NCI-H82 (cell line): ENCODE measurements around the gene DCLK1.

ENCODE experiments used
- DNase-seq: peaks from one replicate; lab custom pipeline; 2025; lab: John Stamatoyannopoulos, UW

Gene DCLK1

GRCh38 chr13:36038785-36039555 lies 92.2 kb downstream of the DCLK1 start:
- no peak for DNase-seq

GRCh38 chr13:36033035-36033434 lies 98.1 kb downstream of the DCLK1 start:
- DNase-seq, result no peak

GRCh38 chr13:36031490-36031889 lies 99.7 kb downstream of the DCLK1 start:
- DNase-seq, result no peak

DNA sequence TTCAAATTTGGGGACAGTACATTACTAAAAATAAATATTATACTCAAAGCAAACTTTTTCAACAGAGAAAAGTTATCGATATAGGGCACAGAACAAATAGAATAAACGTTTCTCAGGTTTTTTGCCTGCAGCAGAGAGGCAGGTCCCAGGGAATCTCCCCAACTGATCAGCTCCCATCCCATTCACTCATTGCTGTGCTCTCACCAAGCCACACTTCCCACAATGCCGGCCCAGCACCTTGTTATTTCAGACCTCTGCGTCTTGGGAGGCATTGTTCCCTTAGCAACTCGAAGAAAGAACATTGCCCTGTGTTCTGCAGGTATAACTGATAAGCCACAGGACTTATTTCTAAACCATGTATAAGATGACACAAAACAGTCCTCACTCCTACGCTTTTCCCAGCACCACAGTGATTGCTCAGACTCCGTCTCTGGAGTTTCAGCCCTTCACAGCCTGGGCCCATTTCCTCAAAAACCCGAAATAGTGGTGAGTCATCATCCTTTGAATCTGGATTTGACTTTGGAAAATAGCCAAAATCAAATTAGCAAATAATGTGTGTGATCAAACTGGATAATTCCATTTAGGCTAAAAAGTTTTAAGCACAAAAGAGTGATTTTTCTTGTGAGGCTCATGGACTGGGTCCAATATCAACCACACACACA lies 100.4 kb downstream of the DCLK1 start:
- DNase-seq, result no peak

GRCh38 chr13:36029166-36029565 lies 102.0 kb downstream of the DCLK1 start:
- DNase-seq, result no peak

DNA sequence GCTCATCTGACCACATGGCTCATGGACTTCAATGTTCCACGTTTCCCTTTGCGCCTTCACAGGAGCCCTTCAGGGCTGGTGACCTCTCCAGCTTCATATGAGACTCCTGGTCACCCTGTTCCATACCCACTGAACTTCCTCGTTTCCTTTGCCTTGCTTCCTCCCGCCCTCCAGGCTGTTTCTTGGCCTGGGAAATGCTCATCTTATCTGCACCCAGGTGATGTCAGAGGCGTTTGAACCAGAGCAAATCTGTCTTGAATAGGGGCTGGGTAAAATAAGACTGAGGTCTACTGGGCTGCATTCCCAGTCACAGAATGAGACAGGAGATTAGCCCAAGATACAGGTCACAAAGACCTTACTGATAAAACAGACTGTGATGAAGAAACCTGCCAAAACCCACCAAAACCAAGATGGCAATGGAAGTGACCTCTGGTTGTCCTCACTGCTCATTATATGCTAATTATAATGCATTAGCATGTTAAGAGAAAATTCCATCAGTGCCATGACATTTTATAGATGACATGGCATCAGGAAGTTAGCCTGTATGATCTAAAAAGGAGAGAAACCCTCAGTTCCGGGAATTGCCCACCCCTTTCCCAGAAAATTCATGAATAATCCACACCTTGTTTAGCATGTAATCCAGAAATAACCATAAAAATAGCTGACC lies 102.7 kb downstream of the DCLK1 start:
- no peak for DNase-seq

DNA sequence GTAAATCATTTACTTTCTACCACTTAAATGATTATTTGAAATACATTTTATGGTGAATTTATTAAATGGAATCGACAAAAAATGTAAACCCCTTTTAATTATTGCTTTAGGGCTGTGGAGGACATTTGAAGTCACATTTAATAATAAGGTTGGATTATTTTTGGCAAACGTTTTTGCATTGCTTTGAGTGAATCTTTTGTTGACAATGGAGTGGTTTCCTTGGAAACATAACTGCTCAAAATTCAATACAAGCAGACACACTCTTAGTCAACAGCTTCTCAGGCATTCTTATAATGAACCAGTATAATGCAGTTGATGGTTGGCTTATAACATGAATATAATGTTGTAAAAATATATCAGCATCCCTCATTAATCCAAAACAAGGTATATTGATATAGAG lies 104.7 kb downstream of the DCLK1 start:
- no peak for DNase-seq

DNA sequence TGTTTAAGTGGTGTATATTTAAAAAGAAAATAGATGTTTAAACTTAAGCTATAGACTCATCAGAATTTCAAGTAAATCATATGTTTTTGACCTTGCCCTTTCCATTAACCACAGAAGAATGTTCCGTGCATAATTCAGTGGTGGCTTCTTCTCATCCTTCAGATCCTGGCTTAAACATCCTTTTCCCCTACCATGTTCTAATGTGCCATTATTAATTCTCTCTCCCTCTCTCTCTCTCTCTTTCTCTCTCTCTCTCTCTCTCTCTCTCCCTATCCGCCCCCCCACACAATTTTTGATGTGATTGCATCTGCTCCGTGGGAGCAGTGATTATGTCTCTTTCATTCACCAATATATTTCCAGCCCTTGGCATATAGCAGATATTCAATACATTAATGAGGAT lies 116.4 kb downstream of the DCLK1 start:
- no peak for DNase-seq

- DNase-seq, result no peak
Observed at GRCh38 chr13:36006894-36007675, 124.1 kb downstream of the DCLK1 start.

- DNase-seq, result no peak
Observed at GRCh38 chr13:36006347-36006746, 124.8 kb downstream of the DCLK1 start.

DNA sequence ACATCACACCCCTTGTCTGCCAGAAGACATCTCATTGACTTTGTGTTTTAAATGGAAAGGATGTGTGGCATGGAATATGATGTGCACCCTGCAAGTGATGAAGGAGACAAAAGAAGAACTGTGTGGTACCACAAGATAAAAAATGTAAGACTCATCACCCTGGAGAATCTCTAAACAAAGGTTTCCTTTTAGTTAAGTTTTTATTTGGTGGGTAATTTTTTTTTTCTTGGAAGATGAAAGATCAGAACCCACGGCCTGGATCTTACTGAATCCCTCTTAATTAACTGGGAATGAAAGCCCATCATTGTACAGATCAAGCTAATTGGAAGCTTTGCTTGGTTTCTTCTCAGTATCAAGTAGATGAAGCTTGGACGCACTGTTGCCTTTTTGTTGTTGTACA lies 129.6 kb downstream of the DCLK1 start:
- DNase-seq, result no peak

DNA sequence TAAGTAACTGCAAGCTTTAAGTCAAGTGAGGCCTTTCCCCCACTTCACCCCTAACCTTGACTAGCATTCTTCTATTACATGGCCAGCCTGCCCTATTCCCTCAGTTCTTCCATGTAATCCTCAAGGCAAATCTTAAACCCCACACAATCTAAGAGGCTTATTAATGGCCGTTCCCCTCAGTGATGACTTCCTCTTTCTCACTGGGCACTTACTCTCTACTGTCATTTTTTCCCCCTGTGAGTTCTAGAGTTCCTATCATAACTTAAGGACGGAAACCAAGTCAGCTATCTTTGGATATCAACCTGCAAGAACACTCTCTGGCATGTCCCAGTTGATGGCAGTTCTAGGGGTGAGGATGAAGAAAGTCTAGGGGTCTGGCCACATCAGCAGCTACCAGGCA lies 131.2 kb downstream of the DCLK1 start:
- DNase-seq, result peak; percentile 41

GRCh38 chr13:35996360-35996759 lies 134.8 kb downstream of the DCLK1 start:
- no peak for DNase-seq

GRCh38 chr13:35995136-35995535 lies 136.0 kb downstream of the DCLK1 start:
- no peak for DNase-seq

- no peak for DNase-seq
Observed at GRCh38 chr13:35994131-35994966, 136.8 kb downstream of the DCLK1 start.

DNA sequence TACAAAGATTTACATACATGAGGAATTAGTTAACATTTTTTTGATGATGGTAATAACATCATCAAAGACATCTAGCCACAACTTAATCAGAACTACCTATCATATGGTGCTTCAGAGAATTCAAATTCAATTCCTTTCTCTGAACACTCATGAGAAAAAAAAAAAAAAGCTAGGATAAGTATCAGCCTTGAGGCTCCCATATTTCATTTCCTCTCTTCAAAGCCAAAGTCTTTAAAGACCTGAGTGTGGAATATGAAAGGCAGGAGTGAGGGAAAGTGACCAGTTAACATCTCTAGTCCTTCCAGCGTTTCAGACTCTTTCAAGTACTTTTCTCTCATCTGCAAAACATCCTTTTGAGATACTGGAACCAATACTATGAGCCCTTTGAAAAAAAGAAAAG lies 137.5 kb downstream of the DCLK1 start:
- DNase-seq, result no peak

DNA sequence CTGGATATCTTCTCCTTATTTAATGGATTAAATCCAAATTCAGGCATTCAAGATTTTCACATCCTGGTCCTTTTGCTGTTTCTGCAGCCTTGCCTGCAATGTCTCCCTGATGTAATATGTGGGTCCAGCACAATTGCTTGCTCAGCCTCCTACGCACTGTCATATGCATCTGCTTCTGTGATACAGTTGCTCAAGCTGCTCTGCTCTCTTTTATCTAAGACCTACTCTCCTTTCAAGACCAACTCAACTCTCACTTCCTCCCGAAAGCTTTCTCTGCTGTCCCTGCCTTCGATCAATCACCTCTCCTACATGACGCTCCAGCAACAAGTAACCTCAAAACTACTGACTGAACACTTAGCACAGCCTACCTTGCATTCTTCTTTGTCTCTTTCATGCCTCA lies 138.2 kb downstream of the DCLK1 start:
- no peak for DNase-seq

DNA sequence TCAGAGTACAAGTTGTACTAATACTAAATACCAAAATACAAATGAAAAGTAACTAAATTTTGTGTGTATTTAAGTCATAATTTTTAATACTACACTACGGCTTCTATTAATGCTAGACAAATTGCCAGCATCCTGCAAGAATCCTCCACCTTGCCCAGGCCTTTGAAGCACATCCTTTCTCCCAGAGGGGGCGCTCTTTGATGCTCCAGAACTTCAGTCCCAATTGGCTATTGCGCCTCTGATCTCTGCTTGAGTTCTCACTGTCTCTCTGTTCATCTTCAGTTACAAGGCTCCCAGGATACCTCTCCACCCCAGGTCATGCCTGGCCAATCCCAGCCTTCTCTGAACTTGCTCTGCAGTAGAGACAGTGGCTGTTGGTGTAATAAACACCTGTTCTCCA lies 141.0 kb downstream of the DCLK1 start:
- no peak for DNase-seq

GRCh38 chr13:35988648-35989081 lies 142.5 kb downstream of the DCLK1 start:
- no peak for DNase-seq

DNA sequence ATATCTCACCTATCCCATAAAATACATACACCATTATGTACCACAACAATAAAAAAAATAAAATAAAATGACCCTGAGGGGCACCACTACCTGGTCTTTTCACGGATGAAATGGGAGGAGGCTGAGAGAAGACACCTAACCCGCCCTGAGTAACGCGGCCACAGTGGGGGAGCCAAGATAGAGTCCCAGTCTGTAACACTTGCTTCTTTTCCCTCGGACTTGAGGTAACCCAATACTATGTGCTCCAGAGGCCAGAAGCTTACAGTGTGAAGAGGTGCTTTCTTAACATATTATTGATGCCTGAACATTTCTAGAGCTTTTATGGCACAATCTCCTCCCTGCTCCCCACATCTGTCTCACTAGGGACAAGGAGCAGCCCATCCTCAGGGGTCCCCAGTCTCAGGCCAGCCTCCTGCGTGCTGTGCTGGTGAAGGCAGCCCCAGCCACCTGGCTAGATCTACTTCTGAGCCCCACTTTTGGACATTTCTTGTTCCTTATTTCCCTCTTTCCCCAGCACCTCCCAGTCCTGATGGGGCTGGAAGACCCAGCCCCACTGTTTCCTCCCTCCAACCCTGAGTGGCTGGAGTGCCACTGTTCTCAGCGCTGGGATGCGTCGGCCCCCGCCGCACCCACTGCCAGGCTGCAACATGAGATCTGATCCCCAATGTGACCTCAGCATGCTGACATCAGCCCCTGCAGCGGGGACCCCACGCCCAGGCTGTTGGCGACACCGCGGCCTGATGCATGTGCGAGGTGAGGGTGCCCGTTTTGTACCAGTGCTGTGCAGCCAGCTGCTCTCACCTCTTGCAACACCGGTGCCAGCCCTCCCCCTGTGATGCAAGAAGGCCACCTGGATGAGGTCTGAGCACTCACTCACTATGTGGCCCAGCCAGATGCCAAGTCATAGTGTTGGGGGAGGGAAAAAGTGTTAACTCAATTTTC lies 143.3 kb downstream of the DCLK1 start:
- no peak for DNase-seq
